Lower leg skin (tissue), 4 donors: Measurements from ENCODE around the gene TEX101. TPM values are rescaled to one million over a fixed set of nuclear protein-coding genes. Genes with fewer than 3 reads are reported as not detected.
"Not testable (repeated sequence)": the region's sequence is repeated elsewhere in the genome, so short reads cannot be mapped to it uniquely, and the experiment has no call there.

Experiments
- DNase-seq, 2 donors: peaks; one replicate each; pipeline ENCODE4 v3.0.0-alpha.2; 2019; ENCODE audit warnings: low spot score in 2 of 2
- H3K4me3 ChIP-seq: fragments of 200-600 bp; sonication (generic); 2 replicates; pipeline ENCODE4 v1.5.1; 2017; ENCODE audit warnings: mild to moderate bottlenecking, low read depth; ENCODE audit not compliant: poor library complexity, severe bottlenecking
- POLR2A ChIP-seq, 2 donors: fragments of 450-650 bp; IDR thresholded peaks; one replicate each; pipeline ENCODE4 v1.6.1; 2016 to 2017; ENCODE audit warnings: antibody characterized with exemption in 2 of 2, mild to moderate bottlenecking in 1 of 2, moderate library complexity in 1 of 2
- WGBS, 2 donors: methylation state at CpG; one replicate each; pipeline ENCODE4 v1.1.5; 2018; 5-methylcytosine and 5-hydroxymethylcytosine counted together
- intact Hi-C: fragments of 100-400 bp; cut with DNase I; formaldehyde crosslinking; loops from one replicate; pipeline ENCODE4 v1.15.0; 2023; ENCODE audit warnings: low total_unique reads
- total RNA-seq, 4 donors: library from RNA; depleted of rRNA; stranded (reverse); fragments of >200 nt; gene quantifications; one replicate each; pipeline ENCODE4 v1.1.0, GENCODE V29; 2016
- TF ChIP-seq, protein P1 (sequence below), 3 donors: fragments of 450-650 bp; IDR thresholded peaks; one replicate each; pipeline ENCODE4 v1.5.1; 2016; ENCODE audit warnings: antibody characterized with exemption in 3 of 3, mild to moderate bottlenecking in 3 of 3, moderate library complexity in 2 of 3

TEX101 gene
- total RNA-seq, 4 donors from 2014 or later: 0.74 TPM; not detected in 3

DNA sequence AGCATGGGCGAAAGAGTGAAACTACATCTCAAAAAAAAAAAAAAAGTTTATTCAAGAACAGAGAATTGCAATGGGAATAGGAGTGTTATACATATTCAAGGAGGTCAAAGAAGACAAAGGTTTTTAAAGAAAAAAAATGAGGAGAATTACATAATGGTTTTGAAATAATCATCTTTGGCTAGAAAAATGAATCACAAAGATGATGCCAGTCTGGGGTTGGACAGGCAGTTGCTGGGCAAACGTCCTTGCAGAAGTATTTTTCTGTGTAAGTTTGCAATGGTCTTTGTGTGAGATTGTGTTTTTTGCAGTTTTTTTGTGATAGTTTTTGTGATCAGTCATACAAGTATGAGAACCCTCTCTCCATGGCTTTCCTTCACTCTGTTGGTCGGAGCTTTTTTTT is 27.0 kb downstream of the TEX101 start:
- intact Hi-C loops: no loop called here
- H3K4me3 ChIP-seq: no peak overlapping the region
- WGBS, 2 donors: 44 to 70% methylated on average over 3 of the region's 3 CpGs
- TF ChIP-seq, protein P1, sequence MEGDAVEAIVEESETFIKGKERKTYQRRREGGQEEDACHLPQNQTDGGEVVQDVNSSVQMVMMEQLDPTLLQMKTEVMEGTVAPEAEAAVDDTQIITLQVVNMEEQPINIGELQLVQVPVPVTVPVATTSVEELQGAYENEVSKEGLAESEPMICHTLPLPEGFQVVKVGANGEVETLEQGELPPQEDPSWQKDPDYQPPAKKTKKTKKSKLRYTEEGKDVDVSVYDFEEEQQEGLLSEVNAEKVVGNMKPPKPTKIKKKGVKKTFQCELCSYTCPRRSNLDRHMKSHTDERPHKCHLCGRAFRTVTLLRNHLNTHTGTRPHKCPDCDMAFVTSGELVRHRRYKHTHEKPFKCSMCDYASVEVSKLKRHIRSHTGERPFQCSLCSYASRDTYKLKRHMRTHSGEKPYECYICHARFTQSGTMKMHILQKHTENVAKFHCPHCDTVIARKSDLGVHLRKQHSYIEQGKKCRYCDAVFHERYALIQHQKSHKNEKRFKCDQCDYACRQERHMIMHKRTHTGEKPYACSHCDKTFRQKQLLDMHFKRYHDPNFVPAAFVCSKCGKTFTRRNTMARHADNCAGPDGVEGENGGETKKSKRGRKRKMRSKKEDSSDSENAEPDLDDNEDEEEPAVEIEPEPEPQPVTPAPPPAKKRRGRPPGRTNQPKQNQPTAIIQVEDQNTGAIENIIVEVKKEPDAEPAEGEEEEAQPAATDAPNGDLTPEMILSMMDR (IDR thresholded peaks at IDR 0.05): no peak
- TF ChIP-seq POLR2A (IDR thresholded peaks at IDR 0.05): no peak
- no peak for DNase-seq

DNA sequence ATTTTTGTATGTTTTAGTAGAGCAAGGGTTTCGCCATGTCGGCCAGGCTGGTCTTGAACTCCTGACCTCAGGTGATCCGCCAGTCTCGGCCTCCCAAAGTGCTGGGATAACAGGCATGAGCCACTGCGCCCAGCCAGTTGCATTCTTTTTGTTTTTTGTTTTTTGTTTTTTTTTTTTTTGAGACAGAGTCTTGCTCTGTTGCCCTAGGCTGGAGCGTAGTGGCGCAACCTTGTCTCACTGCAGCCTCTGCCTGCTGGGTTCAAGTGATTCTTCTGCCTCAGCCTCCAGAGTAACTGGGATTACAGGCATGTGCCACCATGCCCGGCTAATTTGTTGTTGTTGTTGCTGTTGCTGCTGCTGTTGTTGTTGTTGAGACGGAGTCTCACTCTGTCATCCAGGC is 29.4 kb downstream of the TEX101 start:
- intact Hi-C loops: loop anchor here (2.0 kb wide), 1 partner anchor 77 kb away; no protein-coding TSS in a partner anchor
- WGBS, 2 donors: 87 to 92% methylated on average over 9 of the region's 9 CpGs
- DNase-seq, H3K4me3 ChIP-seq: not testable (repeated sequence)

DNA sequence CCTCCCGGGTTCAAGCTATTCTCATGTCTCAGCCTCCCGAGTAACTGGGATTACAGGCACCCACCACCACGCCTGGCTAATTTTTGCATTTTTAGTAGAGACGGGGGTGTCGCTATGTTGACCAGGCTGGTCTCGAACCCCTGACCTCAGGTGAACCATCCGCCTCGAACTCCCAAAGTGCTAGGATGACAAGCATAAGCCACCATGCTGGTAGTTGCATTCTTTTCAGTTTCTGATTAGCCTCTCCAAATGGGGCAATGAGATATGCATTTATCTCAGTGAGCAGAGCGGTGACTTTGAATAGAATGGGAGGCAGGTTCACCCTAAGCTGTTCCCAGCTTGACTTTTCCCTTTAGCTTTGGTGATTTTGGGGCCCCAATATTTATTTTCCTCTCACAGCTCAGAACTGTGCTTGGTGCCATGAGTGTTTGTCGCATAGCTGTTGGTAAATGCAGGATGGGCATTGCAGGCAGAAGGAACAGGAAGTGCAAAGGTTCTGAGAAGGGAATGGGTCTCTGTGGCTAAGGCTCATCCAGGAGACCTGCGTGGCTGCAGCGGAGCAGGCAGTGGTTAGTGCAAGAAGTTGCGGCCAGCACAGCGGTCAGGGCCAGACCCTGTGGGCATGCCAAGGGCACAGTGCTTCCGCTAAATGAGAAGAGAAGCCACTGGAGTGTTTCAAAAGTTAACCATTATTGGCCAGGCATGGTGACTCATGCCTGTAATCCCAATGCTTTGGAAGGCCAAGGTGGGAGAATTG is 30.0 kb downstream of the TEX101 start:
- DNase-seq: no peak
- TF ChIP-seq, protein P1 (IDR thresholded peaks at IDR 0.05): no peak
- no peak for TF ChIP-seq POLR2A (IDR thresholded peaks at IDR 0.05)
- 88 to 93% methylated on average over 15 of the region's 15 CpGs for WGBS, 2 donors
- H3K4me3 ChIP-seq: no peak overlapping the region
- intact Hi-C loops: loop anchor here (2.0 kb wide), 1 partner anchor 76 kb away; no protein-coding TSS in a partner anchor

DNA sequence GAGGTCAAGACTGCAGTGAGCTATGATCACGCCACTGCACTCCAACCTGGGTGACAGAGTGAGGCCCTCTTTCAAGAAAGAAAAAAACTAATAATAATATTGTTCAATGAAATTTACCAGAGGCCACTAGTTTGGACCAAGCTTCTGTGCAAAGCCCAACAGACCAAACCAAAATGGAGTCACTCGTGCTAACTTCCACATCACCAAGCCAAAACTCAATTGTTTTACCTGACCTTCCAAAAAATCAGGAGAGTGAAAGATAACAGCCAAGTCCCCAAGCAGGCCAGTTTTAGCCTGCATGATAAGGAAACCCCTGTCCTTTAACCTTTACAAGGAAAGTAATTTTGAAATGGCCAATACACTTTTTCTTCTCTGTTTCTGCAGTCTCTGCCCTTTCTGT is 30.7 kb downstream of the TEX101 start:
- intact Hi-C loops: loop anchor here (2.0 kb wide), 1 partner anchor 75 kb away; no protein-coding TSS in a partner anchor
- WGBS, 2 donors: 90 to 95% methylated on average over 2 of the region's 2 CpGs
- no peak overlapping the region for H3K4me3 ChIP-seq
- TF ChIP-seq, protein P1 (IDR thresholded peaks at IDR 0.05): no peak
- DNase-seq: no peak

DNA sequence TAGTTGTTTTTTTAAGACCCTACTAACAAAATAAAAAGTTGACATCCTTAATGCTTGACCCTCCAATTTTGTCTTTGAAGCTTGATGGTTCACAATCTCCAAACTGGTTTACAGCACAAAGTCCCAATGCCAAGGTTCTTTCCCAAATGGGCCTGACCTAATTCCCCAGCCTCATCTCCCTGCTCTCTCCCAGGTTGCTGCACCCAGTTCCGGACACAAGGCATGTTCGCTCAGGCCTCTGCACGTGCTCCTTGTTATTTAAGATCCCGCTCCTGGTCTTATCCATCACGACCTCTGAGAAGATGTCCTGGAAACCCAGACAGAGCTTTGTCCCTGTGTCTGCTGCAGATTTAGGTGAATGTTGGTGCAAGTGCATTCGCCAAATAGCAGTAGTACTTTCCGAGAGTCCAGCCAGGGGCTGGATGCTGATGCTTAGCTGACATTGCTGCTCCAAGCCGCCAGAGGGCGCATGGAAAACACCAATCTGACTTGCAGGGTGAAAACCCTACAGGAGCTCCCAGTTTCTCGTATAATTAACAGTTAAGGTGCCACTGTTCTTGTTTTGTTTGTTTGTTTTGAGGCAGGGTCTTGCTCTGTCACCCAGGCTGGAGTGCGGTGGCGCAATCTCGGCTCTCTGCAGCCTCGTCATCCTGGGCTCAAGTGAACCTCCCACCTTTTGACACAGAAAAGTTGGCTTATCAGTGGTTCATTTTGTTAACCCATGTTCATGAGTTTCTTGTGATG is 32.2 kb downstream of the TEX101 start:
- no peak for TF ChIP-seq POLR2A (IDR thresholded peaks at IDR 0.05)
- TF ChIP-seq, protein P1 (IDR thresholded peaks at IDR 0.05): peak in 1 of 3 donors; percentile 89

DNA sequence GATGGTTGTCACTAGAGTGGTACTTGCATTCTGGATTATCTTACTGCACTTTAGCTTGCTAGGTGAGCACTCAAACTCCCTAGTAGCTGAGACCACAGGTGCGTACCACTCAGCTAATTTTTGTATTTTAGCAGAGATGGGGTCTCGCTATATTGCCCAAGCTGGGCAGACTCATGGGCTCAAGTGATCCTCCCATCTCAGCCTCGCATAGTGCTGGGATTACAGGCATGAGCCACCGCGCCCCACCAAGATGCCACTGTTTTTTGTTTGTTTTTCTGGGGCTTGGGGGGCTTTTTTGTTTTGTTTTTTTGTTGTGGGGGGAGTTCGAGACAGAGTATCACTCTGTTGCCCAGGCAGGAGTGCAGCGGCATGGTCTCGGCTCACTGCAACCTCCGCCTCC is 33.0 kb downstream of the TEX101 start:
- H3K4me3 ChIP-seq: no peak overlapping the region
- WGBS, 2 donors: 91 to 92% methylated on average over 9 of the region's 9 CpGs
- no peak for TF ChIP-seq POLR2A (IDR thresholded peaks at IDR 0.05)
- TF ChIP-seq, protein P1 (IDR thresholded peaks at IDR 0.05): no peak
- no peak for DNase-seq
- intact Hi-C loops: no loop called here

More for the DNA sequence above, 32.2 kb downstream of the TEX101 start:
- DNase-seq: peak; percentile 61 to 95
- intact Hi-C loops: no loop called here
- H3K4me3 ChIP-seq: no peak overlapping the region
- WGBS, 2 donors: 12 to 18% methylated on average over 14 of the region's 14 CpGs
